Epithelial cell of esophagus (primary cell): Measurements from ENCODE around the gene LENEP.

Experiments
- DNase-seq: peaks from one replicate; pipeline ENCODE4 v3.0.0; 2010; ENCODE audit warnings: low read depth
- H3K4me3 ChIP-seq: 2 replicates; pipeline ENCODE4 v1.5.1; 2011; ENCODE audit warnings: mild to moderate bottlenecking, low read length, control low read depth
- CTCF ChIP-seq: IDR thresholded peaks from 2 replicates; pipeline ENCODE4 v1.5.1; 2011; ENCODE audit warnings: low read depth, mild to moderate bottlenecking, low read length, control low read depth, inconsistent platforms; ENCODE audit not compliant: insufficient read depth; ENCODE audit errors: missing control alignments

Gene LENEP

GRCh38 chr1:155010211-155010918 is 17.0 kb downstream of the LENEP start:
- H3K4me3 ChIP-seq = peak overlapping the region; percentile 64
- DNase-seq = no peak
- no peak for TF ChIP-seq CTCF

GRCh38 chr1:155011004-155011416 is 17.6 kb downstream of the LENEP start:
- DNase-seq = no peak
- no peak for TF ChIP-seq CTCF
- peak overlapping the region; percentile 21 for H3K4me3 ChIP-seq

GRCh38 chr1:155011437-155012025 is 18.1 kb downstream of the LENEP start:
- no peak for TF ChIP-seq CTCF

GRCh38 chr1:155012026-155012546 is 18.7 kb downstream of the LENEP start:
- peak; percentile 78 for DNase-seq
- peak overlapping the region; percentile 21 for H3K4me3 ChIP-seq
- no peak for TF ChIP-seq CTCF

More at GRCh38 chr1:155011437-155012025, 18.1 kb downstream of the LENEP start:
- DNase-seq = peak; percentile 35
- H3K4me3 ChIP-seq = peak overlapping the region; percentile 21

GRCh38 chr1:155012776-155013602 is 19.6 kb downstream of the LENEP start:
- TF ChIP-seq CTCF = no peak
- H3K4me3 ChIP-seq = no peak overlapping the region
- no peak for DNase-seq

GRCh38 chr1:155013632-155014031 is 20.2 kb downstream of the LENEP start:
- DNase-seq = no peak
- no peak for TF ChIP-seq CTCF
- H3K4me3 ChIP-seq = no peak overlapping the region
